HepG2 (cell line): ENCODE results near the gene MTA2. TPM values are rescaled to one million over a fixed set of nuclear protein-coding genes. Genes with fewer than 3 reads are reported as not detected.

Experiments used
- ARNTL ChIP-seq: sonication (generic); formaldehyde crosslinking; IDR thresholded peaks from 2 replicates; pipeline ENCODE4 v1.4.0; 2020; ENCODE audit warnings: mild to moderate bottlenecking, missing genetic modification reagents
- CHCHD3 ChIP-seq: sonication (generic); formaldehyde crosslinking; IDR thresholded peaks from 2 replicates; pipeline ENCODE4 v1.8.0; 2022; ENCODE audit warnings: mild to moderate bottlenecking, missing genetic modification reagents, moderate library complexity
- FIP1L1 ChIP-seq: fragments of 200-400 bp; formaldehyde crosslinking; IDR thresholded peaks from 2 replicates; pipeline ENCODE4 v1.6.1; 2018; ENCODE audit warnings: low read depth, mild to moderate bottlenecking, low read length, moderate library complexity, borderline replicate concordance; ENCODE audit not compliant: insufficient read depth
- GTF2F1 ChIP-seq: fragments of 150-350 bp; IDR thresholded peaks from 2 replicates; pipeline ENCODE4 v1.6.1; 2014; ENCODE audit warnings: low read length
- SMARCC2 ChIP-seq: fragments of 450-650 bp; IDR thresholded peaks from 2 replicates; pipeline ENCODE4 v1.6.1; 2017; ENCODE audit warnings: antibody characterized with exemption, mild to moderate bottlenecking
- ZKSCAN8 ChIP-seq: IDR thresholded peaks from 2 replicates; pipeline ENCODE4 v1.6.1; 2016; ENCODE audit warnings: borderline replicate concordance, missing genetic modification reagents, missing compliant biosample characterization
- ZNF121 ChIP-seq: sonication (generic); formaldehyde crosslinking; IDR thresholded peaks from 2 replicates; pipeline ENCODE4 v1.5.0; 2020; ENCODE audit warnings: mild to moderate bottlenecking, missing genetic modification reagents
- polyA plus RNA-seq, 8 experiments: library from polyadenylated mRNA; depleted of rRNA in 3 of 8; stranded (reverse) in 7 of 8; unstranded in 1 of 8; fragments of >200 nt; fragmentation: Illumina TruSeq in 4 of 8; extraction: Trizol in 4 of 8; gene quantifications; 2 replicates each; pipeline versions ENCODE4 v1.2.1 to v1.2.3, GENCODE V29; 2011 to 2016; ENCODE audit warnings: low read depth in 4 of 8, missing spikeins in 1 of 8, mixed read lengths in 1 of 8; ENCODE audit not compliant: insufficient read depth in 1 of 8
- total RNA-seq, 5 experiments: library from RNA; depleted of rRNA; stranded (reverse); fragments of >200 nt; fragmentation: Illumina TruSeq; extraction: Trizol; gene quantifications; 2 replicates each; pipeline ENCODE4 v1.2.3, GENCODE V29; 2016; ENCODE audit warnings: low read depth in 1 of 5
- TF ChIP-seq, protein P1 (sequence below), 2 experiments: sonication (generic) in 1 of 2; formaldehyde crosslinking in 1 of 2; IDR thresholded peaks; 2 replicates each; pipeline versions ENCODE4 v1.4.0 to v1.6.1; 2018 to 2020; ENCODE audit warnings: missing genetic modification reagents in 2 of 2, borderline replicate concordance in 1 of 2, low read depth in 1 of 2, mild to moderate bottlenecking in 1 of 2, missing biosample characterization in 1 of 2
- TF ChIP-seq, protein P2 (sequence below): sonication (generic); formaldehyde crosslinking; IDR thresholded peaks from 2 replicates; pipeline ENCODE4 v1.4.0; 2020; ENCODE audit warnings: mild to moderate bottlenecking, missing genetic modification reagents
- TF ChIP-seq, protein P3 (sequence below): sonication (generic); formaldehyde crosslinking; IDR thresholded peaks from 2 replicates; pipeline ENCODE4 v1.4.0; 2020; ENCODE audit warnings: missing genetic modification reagents, mild to moderate bottlenecking, borderline replicate concordance
- TF ChIP-seq, protein P4 (sequence below): sonication (generic); formaldehyde crosslinking; conservative IDR thresholded peaks from 2 replicates; pipeline ENCODE4 v1.4.0; 2020; ENCODE audit warnings: missing genetic modification reagents
- TF ChIP-seq, protein P5 (sequence below): sonication (generic); formaldehyde crosslinking; IDR thresholded peaks from 2 replicates; pipeline ENCODE4 v1.5.1; 2020; ENCODE audit warnings: mild to moderate bottlenecking, missing genetic modification reagents, moderate library complexity
- TF ChIP-seq, protein P6 (sequence below): sonication (generic); formaldehyde crosslinking; IDR thresholded peaks from 2 replicates; pipeline ENCODE4 v1.4.0; 2020; ENCODE audit warnings: missing genetic modification reagents

MTA2 gene
- total and polyA plus RNA-seq, 2 of the 13 experiments (the other 11 are each of a cell fraction or from before 2014, with no cell fraction given), result 14.0 to 70.0 TPM

DNA sequence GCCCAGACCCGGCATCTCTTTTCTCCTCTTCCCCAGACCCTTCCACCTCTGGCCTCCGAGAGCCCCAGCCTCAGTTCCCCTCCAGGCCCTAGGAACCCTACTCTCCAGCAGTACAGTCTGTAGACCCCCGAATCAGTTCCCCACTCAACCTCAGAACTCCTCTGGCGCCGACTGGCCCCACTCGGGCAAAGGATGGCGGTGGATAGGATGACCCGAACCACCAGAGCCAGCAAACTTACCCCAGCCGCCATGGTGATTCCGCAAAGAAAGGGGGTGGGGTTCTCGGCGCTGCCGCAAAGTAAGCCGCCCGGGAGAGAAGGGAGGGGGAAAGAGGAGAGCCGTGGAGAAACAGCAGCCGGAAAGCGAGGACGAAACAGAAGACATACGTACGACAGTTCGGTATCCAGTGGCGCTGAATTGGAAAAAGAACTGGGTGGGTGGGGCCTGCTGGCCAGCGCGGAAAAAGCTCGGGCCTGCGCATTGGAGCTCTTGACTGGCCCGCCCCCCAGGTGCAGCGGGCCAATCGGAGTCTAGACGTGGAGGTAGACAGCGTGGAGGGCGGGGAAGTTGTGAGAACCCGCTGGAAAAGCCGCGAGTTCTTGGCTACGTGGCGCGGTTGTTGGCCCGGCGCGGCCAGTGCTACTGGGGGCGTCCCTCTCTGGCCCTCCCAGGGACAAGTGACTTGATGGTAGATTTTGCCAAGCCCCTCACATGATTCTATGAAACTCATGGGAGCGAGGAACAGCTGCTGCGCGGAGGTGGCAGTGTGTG, 27.9 kb downstream of the MTA2 start, which contains the start of gene EEF1G (continued):
- TF ChIP-seq, protein P1, sequence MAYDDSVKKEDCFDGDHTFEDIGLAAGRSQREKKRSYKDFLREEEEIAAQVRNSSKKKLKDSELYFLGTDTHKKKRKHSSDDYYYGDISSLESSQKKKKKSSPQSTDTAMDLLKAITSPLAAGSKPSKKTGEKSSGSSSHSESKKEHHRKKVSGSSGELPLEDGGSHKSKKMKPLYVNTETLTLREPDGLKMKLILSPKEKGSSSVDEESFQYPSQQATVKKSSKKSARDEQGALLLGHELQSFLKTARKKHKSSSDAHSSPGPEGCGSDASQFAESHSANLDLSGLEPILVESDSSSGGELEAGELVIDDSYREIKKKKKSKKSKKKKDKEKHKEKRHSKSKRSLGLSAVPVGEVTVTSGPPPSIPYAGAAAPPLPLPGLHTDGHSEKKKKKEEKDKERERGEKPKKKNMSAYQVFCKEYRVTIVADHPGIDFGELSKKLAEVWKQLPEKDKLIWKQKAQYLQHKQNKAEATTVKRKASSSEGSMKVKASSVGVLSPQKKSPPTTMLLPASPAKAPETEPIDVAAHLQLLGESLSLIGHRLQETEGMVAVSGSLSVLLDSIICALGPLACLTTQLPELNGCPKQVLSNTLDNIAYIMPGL (CRISPR knock-in tag; IDR thresholded peaks at IDR 0.05; ENCODE audit: borderline replicate concordance in 1 of 2, low read depth in 1 of 2), result peak in 1 of 2 experiments; percentile 71; a peak in 1 of 4 replicates
- TF ChIP-seq GTF2F1 (no peak), FIP1L1 (peak; percentile 87; the same call in 1 of the 2 replicates), ARNTL (CRISPR knock-in tag) (no peak; the same call in 1 of the 2 replicates), CHCHD3 (CRISPR knock-in tag) (no peak), SMARCC2 (no peak), ZKSCAN8 (peak; percentile 68; the same call in 1 of the 2 replicates), ZNF121 (no peak)
- TF ChIP-seq, protein P2, sequence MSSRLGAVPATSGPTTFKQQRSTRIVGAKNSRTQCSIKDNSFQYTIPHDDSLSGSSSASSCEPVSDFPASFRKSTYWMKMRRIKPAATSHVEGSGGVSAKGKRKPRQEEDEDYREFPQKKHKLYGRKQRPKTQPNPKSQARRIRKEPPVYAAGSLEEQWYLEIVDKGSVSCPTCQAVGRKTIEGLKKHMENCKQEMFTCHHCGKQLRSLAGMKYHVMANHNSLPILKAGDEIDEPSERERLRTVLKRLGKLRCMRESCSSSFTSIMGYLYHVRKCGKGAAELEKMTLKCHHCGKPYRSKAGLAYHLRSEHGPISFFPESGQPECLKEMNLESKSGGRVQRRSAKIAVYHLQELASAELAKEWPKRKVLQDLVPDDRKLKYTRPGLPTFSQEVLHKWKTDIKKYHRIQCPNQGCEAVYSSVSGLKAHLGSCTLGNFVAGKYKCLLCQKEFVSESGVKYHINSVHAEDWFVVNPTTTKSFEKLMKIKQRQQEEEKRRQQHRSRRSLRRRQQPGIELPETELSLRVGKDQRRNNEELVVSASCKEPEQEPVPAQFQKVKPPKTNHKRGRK (CRISPR knock-in tag), result no peak
- TF ChIP-seq, protein P3, sequence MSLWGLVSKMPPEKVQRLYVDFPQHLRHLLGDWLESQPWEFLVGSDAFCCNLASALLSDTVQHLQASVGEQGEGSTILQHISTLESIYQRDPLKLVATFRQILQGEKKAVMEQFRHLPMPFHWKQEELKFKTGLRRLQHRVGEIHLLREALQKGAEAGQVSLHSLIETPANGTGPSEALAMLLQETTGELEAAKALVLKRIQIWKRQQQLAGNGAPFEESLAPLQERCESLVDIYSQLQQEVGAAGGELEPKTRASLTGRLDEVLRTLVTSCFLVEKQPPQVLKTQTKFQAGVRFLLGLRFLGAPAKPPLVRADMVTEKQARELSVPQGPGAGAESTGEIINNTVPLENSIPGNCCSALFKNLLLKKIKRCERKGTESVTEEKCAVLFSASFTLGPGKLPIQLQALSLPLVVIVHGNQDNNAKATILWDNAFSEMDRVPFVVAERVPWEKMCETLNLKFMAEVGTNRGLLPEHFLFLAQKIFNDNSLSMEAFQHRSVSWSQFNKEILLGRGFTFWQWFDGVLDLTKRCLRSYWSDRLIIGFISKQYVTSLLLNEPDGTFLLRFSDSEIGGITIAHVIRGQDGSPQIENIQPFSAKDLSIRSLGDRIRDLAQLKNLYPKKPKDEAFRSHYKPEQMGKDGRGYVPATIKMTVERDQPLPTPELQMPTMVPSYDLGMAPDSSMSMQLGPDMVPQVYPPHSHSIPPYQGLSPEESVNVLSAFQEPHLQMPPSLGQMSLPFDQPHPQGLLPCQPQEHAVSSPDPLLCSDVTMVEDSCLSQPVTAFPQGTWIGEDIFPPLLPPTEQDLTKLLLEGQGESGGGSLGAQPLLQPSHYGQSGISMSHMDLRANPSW (CRISPR knock-in tag), result 0 out of 2 replicates have a peak, but pooled peaks have one; percentile 57
- TF ChIP-seq, protein P4, sequence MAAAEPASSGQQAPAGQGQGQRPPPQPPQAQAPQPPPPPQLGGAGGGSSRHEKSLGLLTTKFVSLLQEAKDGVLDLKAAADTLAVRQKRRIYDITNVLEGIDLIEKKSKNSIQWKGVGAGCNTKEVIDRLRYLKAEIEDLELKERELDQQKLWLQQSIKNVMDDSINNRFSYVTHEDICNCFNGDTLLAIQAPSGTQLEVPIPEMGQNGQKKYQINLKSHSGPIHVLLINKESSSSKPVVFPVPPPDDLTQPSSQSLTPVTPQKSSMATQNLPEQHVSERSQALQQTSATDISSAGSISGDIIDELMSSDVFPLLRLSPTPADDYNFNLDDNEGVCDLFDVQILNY, result no peak; the same call in 1 of the 2 replicates
- TF ChIP-seq, protein P5, sequence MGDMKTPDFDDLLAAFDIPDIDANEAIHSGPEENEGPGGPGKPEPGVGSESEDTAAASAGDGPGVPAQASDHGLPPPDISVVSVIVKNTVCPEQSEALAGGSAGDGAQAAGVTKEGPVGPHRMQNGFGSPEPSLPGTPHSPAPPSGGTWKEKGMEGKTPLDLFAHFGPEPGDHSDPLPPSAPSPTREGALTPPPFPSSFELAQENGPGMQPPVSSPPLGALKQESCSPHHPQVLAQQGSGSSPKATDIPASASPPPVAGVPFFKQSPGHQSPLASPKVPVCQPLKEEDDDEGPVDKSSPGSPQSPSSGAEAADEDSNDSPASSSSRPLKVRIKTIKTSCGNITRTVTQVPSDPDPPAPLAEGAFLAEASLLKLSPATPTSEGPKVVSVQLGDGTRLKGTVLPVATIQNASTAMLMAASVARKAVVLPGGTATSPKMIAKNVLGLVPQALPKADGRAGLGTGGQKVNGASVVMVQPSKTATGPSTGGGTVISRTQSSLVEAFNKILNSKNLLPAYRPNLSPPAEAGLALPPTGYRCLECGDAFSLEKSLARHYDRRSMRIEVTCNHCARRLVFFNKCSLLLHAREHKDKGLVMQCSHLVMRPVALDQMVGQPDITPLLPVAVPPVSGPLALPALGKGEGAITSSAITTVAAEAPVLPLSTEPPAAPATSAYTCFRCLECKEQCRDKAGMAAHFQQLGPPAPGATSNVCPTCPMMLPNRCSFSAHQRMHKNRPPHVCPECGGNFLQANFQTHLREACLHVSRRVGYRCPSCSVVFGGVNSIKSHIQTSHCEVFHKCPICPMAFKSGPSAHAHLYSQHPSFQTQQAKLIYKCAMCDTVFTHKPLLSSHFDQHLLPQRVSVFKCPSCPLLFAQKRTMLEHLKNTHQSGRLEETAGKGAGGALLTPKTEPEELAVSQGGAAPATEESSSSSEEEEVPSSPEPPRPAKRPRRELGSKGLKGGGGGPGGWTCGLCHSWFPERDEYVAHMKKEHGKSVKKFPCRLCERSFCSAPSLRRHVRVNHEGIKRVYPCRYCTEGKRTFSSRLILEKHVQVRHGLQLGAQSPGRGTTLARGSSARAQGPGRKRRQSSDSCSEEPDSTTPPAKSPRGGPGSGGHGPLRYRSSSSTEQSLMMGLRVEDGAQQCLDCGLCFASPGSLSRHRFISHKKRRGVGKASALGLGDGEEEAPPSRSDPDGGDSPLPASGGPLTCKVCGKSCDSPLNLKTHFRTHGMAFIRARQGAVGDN (CRISPR knock-in tag), result peak; percentile 75
- TF ChIP-seq, protein P6, sequence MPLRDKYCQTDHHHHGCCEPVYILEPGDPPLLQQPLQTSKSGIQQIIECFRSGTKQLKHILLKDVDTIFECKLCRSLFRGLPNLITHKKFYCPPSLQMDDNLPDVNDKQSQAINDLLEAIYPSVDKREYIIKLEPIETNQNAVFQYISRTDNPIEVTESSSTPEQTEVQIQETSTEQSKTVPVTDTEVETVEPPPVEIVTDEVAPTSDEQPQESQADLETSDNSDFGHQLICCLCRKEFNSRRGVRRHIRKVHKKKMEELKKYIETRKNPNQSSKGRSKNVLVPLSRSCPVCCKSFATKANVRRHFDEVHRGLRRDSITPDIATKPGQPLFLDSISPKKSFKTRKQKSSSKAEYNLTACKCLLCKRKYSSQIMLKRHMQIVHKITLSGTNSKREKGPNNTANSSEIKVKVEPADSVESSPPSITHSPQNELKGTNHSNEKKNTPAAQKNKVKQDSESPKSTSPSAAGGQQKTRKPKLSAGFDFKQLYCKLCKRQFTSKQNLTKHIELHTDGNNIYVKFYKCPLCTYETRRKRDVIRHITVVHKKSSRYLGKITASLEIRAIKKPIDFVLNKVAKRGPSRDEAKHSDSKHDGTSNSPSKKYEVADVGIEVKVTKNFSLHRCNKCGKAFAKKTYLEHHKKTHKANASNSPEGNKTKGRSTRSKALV (CRISPR knock-in tag), result peak; percentile 35; the same call in 1 of the 2 replicates
